HFFc6 (cell line): Measurements from ENCODE around the gene SHC3. TPM values are rescaled to one million over a fixed set of nuclear protein-coding genes. Genes with fewer than 3 reads are reported as not detected.

Experiments used
- DNase-seq: peaks from one replicate; pipeline ENCODE4 v3.0.0-alpha.2; 2018
- H3K27ac Mint-ChIP-seq: 2 replicates; pipeline ENCODE4 v1.8.0; 2020; ENCODE audit warnings: mild to moderate bottlenecking, mixed read lengths
- H3K27me3 Mint-ChIP-seq: 2 replicates; pipeline ENCODE4 v1.8.0; 2021; ENCODE audit warnings: mild to moderate bottlenecking, moderate library complexity, mixed read lengths; ENCODE audit not compliant: insufficient read depth
- H3K36me3 Mint-ChIP-seq: 2 replicates; pipeline ENCODE4 v1.8.0; 2021; ENCODE audit warnings: low read depth, mixed read lengths
- H3K4me1 Mint-ChIP-seq: 2 replicates; pipeline ENCODE4 v1.8.0; 2020; ENCODE audit warnings: low read depth, mixed read lengths
- H3K4me3 Mint-ChIP-seq: 2 replicates; pipeline ENCODE4 v1.8.0; 2020; ENCODE audit warnings: mild to moderate bottlenecking, moderate library complexity, mixed read lengths
- H3K9me3 Mint-ChIP-seq: 2 replicates; pipeline ENCODE4 v1.8.0; 2020; ENCODE audit warnings: mild to moderate bottlenecking, mixed read lengths
- total RNA-seq, 6 experiments: library from RNA; stranded (reverse); fragmentation: NEBNext Ultra II Directional; extraction: Animal tissue kit (Norgen Biotek cat#: 25700); gene quantifications; 2 replicates in 1 of 6; 3 replicates in 5 of 6; pipeline ENCODE4 v1.2.3, GENCODE V29; 2021
- TF ChIP-seq, protein P1 (sequence below): fragments of 200-600 bp; sonication (generic); IDR thresholded peaks from 2 replicates; pipeline ENCODE4 v1.5.0; 2021; ENCODE audit warnings: antibody characterized with exemption, mild to moderate bottlenecking

The SHC3 gene
- total RNA-seq, 6 experiments from 2014 or later: 0.28 to 1.9 (median 0.42) TPM

DNA sequence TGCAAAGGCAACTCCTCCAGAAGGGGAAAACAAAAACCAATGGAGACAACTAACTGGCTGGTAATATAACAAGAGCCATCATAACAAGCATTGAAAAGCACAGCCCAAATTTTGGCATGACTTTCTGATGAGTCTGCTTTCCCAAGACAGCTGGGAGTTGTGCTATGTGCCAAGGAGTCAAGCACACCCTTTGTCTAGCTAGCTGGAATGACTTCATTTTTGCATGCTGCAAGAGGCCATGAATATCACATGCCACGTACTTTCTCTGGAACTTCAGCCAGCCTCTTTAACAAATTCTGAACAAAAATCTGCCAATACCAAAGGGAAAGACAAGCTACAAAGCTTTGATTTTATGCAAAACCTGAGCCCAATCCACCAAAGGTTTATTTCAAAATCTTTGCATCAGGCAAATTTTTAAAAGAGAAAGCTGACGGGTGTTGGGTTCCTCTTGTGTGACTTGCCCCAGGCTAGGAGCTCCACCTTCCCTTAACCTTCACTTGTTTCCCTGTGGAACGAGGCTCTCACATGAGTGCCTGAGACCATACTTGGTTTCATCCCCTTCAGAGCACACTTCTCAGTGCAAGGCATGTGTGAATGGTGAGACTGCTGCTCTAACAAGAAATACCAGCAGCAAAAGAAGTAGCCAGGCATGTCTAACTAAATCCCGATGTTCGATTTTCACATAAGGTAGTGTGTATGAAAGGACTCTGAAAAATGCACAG, 140.1 kb downstream of the SHC3 start:
- H3K27ac Mint-ChIP-seq: peak overlapping the region; percentile 62
- TF ChIP-seq, protein P1, sequence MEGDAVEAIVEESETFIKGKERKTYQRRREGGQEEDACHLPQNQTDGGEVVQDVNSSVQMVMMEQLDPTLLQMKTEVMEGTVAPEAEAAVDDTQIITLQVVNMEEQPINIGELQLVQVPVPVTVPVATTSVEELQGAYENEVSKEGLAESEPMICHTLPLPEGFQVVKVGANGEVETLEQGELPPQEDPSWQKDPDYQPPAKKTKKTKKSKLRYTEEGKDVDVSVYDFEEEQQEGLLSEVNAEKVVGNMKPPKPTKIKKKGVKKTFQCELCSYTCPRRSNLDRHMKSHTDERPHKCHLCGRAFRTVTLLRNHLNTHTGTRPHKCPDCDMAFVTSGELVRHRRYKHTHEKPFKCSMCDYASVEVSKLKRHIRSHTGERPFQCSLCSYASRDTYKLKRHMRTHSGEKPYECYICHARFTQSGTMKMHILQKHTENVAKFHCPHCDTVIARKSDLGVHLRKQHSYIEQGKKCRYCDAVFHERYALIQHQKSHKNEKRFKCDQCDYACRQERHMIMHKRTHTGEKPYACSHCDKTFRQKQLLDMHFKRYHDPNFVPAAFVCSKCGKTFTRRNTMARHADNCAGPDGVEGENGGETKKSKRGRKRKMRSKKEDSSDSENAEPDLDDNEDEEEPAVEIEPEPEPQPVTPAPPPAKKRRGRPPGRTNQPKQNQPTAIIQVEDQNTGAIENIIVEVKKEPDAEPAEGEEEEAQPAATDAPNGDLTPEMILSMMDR: no peak
- H3K4me1 Mint-ChIP-seq: 0 out of 2 replicates have a peak, but pooled peaks cover 6% of the 10 kb centered on the region
- H3K4me3 Mint-ChIP-seq: peak overlapping the region; percentile 49
- peaks cover 6% of the 10 kb centered on the region for H3K27me3 Mint-ChIP-seq
- H3K36me3 Mint-ChIP-seq: no peaks in the 10 kb centered on the region
- peak; percentile 90 for DNase-seq
- no peaks in the 10 kb centered on the region for H3K9me3 Mint-ChIP-seq

DNA sequence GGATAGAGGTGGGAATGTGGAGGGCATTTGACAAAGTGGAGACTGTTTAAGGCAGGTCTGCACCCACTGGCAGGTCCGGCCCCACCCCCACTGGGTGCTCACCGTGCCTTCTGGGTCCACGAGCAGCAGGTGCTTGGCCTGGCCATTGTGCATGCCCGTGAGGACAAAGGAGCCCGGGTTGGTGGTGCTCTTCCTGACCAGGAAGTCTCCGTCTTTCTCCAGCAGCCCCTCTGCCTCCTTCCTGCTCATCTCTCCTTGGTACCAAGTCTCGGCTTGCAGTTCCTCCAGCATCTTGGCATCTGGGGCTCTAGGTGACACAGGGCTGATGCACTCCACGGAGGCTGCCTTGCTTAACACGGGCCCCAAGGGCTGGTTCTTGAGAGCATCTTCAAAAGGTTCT, 140.7 kb downstream of the SHC3 start:
- H3K4me1 Mint-ChIP-seq: 0 out of 2 replicates have a peak, but pooled peaks cover 6% of the 10 kb centered on the region
- H3K9me3 Mint-ChIP-seq: no peaks in the 10 kb centered on the region
- TF ChIP-seq, protein P1: no peak
- H3K27me3 Mint-ChIP-seq: peaks cover 6% of the 10 kb centered on the region
- H3K36me3 Mint-ChIP-seq: no peaks in the 10 kb centered on the region
- peak overlapping the region; percentile 49; the same call in 1 of the 2 replicates for H3K4me3 Mint-ChIP-seq
- H3K27ac Mint-ChIP-seq: no peak overlapping the region
- no peak for DNase-seq

DNA sequence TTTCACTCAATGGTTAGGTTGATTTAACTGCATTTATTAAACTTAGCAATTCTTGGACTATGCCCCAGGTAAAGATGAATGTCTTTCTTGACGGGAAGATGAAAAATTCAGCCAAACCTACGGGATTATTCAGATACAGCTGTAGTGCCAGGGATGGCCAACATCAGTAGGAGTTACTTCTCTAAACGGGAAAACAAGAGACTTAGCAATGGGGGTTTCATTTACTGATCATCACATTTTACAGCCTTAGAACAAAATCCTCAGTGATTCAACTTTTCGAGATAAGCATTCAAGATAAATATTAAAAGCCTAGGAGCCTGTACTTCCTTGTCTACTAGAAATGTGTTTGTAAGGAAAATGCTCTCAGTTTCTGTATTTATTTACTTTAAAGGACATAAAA, 141.3 kb downstream of the SHC3 start:
- Mint-ChIP-seq H3K4me3 (no peak overlapping the region), H3K9me3 (no peaks in the 10 kb centered on the region), H3K36me3 (no peaks in the 10 kb centered on the region), H3K4me1 (0 out of 2 replicates have a peak, but pooled peaks cover 6% of the 10 kb centered on the region), H3K27me3 (peaks cover 6% of the 10 kb centered on the region), H3K27ac (no peak overlapping the region)
- no peak for DNase-seq
- TF ChIP-seq, protein P1: no peak

DNA sequence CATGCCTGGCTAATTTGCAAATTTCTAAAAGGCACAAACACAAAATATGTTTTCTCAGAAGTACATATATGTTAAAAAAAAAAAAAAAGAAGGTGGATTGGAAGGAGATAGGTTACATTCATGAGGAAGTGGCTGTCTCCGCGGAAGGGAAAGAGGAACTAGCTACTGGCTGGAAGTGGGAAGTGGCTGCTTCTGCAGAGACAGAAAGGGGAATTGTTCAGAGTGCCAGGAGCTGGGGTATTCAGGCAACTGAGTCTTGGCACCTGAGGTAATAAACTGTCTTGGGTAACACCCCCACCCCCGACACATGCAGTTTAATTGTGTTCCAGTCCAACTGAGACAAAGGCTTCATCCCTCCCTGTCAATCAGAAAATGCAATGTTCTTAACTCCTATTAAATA, 141.7 kb downstream of the SHC3 start:
- H3K27ac Mint-ChIP-seq: no peak overlapping the region
- H3K9me3 Mint-ChIP-seq: no peaks in the 10 kb centered on the region

DNA sequence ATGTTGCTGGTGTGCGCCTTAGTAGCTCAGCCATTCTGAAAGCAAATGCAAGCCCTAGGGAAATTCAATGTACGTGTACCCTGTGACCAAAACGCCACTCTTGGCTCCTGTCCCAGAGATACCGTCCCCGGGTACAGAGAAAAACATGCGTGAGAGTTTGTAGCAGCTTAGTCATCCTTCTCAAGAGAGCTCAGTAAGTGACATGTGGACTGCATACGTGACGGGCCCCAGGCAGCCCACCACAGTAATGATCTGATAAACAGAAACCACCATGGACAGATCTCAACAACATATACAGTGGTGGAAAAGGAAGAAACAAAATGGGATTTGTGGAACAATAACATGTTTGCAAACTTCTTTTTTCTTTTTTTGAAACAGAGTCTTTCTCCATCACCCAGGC, 142.2 kb downstream of the SHC3 start:
- no peak for DNase-seq
- Mint-ChIP-seq H3K4me3 (no peak overlapping the region), H3K9me3 (no peaks in the 10 kb centered on the region), H3K27ac (no peak overlapping the region), H3K4me1 (peaks cover 12% of the 10 kb centered on the region; the same call in 1 of the 2 replicates), H3K36me3 (no peaks in the 10 kb centered on the region), H3K27me3 (peaks cover 6% of the 10 kb centered on the region)
- TF ChIP-seq, protein P1: no peak

More for the DNA sequence above, 141.7 kb downstream of the SHC3 start:
- Mint-ChIP-seq H3K27me3 (peaks cover 6% of the 10 kb centered on the region), H3K36me3 (no peaks in the 10 kb centered on the region), H3K4me1 (peaks cover 10% of the 10 kb centered on the region; the same call in 1 of the 2 replicates), H3K4me3 (no peak overlapping the region)
- TF ChIP-seq, protein P1: no peak
- no peak for DNase-seq
